ENCODE measurements around the gene SORBS1. TPM values are rescaled to one million over a fixed set of nuclear protein-coding genes. Genes with fewer than 3 reads are reported as not detected.

Gene SORBS1
- total RNA-seq, 6 experiments from 2014 or later, result 56.4 to 97.9 (median 76.5) TPM

DNA sequence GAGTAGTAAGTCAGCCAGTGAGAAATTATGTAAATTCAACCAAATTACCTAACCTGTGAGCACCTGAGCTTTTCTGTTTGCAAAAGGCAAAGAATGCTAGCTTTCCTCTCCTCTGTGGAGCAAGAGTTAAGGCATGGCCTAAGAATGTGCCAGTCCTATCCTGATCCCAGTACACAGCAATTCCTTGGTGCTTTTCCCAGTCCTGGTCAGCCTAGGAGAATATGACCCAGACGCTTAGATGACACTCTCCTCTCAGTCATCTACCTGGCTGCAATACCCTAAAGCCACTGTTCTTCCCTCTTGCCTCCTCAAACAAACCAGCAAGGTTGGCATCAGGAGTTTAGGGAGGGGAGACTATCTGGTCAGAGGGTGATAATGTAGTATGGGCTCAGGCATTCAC is 274.5 kb downstream of the SORBS1 start:
- Histone ChIP-seq H3K27ac (peak overlapping the region in 2 of 3 donors; percentile 17 to 40), H3K36me3 (no peaks in the 10 kb centered on the region), H3K4me3 (no peak overlapping the region), H3K27me3 (no peaks in the 10 kb centered on the region), H3K9me3 (no peaks in the 10 kb centered on the region), H3K4me1 (peaks cover 0 to 34% (median 13%) of the 10 kb centered on the region in 4 donors)
- intact Hi-C loops (cut with DNase I), result no loop called here
- WGBS (ENCODE audit: insufficient coverage, low coverage, low lambda C conversion rate, missing lambda C conversion rate), result 20% methylated on average over 1 of the region's 1 CpG
- TF ChIP-seq CTCF (IDR thresholded peaks at IDR 0.05) (no peak), POLR2A (IDR thresholded peaks at IDR 0.05) (no peak)
- ATAC-seq, result peak in 2 of 4 donors; percentile 5 to 7
- DNase-seq, result no peak

GRCh38 chr10:95285556-95285955 is 275.6 kb downstream of the SORBS1 start:
- DNase-seq, result no peak
- intact Hi-C loops (cut with DNase I), result no loop called here
- WGBS (ENCODE audit: insufficient coverage, low coverage, low lambda C conversion rate, missing lambda C conversion rate), result 67% methylated on average over 1 of the region's 2 CpGs
- Histone ChIP-seq H3K4me3 (no peak overlapping the region), H3K27me3 (no peaks in the 10 kb centered on the region), H3K27ac (no peak overlapping the region), H3K4me1 (peaks cover 0 to 44% (median 18%) of the 10 kb centered on the region in 4 donors), H3K9me3 (no peaks in the 10 kb centered on the region), H3K36me3 (no peaks in the 10 kb centered on the region)
- no peak for ATAC-seq
- TF ChIP-seq POLR2A (IDR thresholded peaks at IDR 0.05), result no peak
- TF ChIP-seq CTCF (IDR thresholded peaks at IDR 0.05), result no peak

DNA sequence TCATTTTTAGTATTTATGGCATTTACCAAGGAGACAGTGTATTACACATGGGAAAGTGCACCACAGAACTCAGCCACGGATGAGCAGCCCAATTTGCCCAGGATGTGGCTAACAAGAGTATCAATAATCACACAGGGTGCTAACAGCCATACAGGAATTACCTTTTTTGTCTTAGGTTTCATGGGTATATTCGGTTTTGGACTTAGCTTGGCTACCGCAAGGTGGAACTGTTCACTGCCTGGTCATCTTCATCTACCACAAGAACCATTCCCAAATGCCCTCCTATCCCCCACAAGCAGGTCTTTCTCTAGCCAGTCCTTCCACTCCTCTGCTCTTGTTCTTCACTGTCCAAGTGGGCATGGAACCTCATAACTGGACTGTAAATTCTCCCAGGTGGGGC is 276.4 kb downstream of the SORBS1 start:
- Histone ChIP-seq H3K4me3 (no peak overlapping the region), H3K36me3 (no peaks in the 10 kb centered on the region), H3K4me1 (peaks cover 0 to 49% (median 22%) of the 10 kb centered on the region in 4 donors), H3K9me3 (no peaks in the 10 kb centered on the region), H3K27me3 (no peaks in the 10 kb centered on the region), H3K27ac (no peak overlapping the region)
- no peak for DNase-seq
- ATAC-seq, result no peak
- no peak for TF ChIP-seq CTCF (IDR thresholded peaks at IDR 0.05)
- no peak for TF ChIP-seq POLR2A (IDR thresholded peaks at IDR 0.05)
- WGBS (ENCODE audit: insufficient coverage, low coverage, low lambda C conversion rate, missing lambda C conversion rate), result 86% methylated on average over 3 of the region's 3 CpGs
- intact Hi-C loops (cut with DNase I), result no loop called here

GRCh38 chr10:95282107-95282506 is 279.1 kb downstream of the SORBS1 start:
- no peaks in the 10 kb centered on the region for H3K9me3 ChIP-seq
- intact Hi-C loops (cut with DNase I), result no loop called here
- ATAC-seq, result peak in 1 of 4 donors; percentile 18
- no peaks in the 10 kb centered on the region for H3K36me3 ChIP-seq
- H3K4me3 ChIP-seq, result no peak overlapping the region
- peaks cover 0 to 50% (median 17%) of the 10 kb centered on the region in 4 donors for H3K4me1 ChIP-seq
- peak overlapping the region in 2 of 3 donors; percentile 60 to 85 for H3K27ac ChIP-seq
- WGBS (ENCODE audit: insufficient coverage, low coverage, low lambda C conversion rate, missing lambda C conversion rate), result 66% methylated on average over 3 of the region's 3 CpGs
- no peaks in the 10 kb centered on the region for H3K27me3 ChIP-seq
- DNase-seq, result no peak
- TF ChIP-seq CTCF (IDR thresholded peaks at IDR 0.05), result no peak
- no peak for TF ChIP-seq POLR2A (IDR thresholded peaks at IDR 0.05)

- ATAC-seq, result no peak
- no peaks in the 10 kb centered on the region for H3K9me3 ChIP-seq
- no peaks in the 10 kb centered on the region for H3K27me3 ChIP-seq
- no peak overlapping the region for H3K4me3 ChIP-seq
- DNase-seq, result no peak
- WGBS (ENCODE audit: insufficient coverage, low coverage, low lambda C conversion rate, missing lambda C conversion rate), result 52% methylated on average over 2 of the region's 2 CpGs
- TF ChIP-seq POLR2A (IDR thresholded peaks at IDR 0.05) (no peak), CTCF (IDR thresholded peaks at IDR 0.05) (no peak)
- H3K4me1 ChIP-seq, result peaks cover 0 to 50% (median 17%) of the 10 kb centered on the region in 4 donors
- H3K27ac ChIP-seq, result peak overlapping the region; percentile 60 to 85 (median 83)
- intact Hi-C loops (cut with DNase I), result no loop called here
- H3K36me3 ChIP-seq, result no peaks in the 10 kb centered on the region
Observed at GRCh38 chr10:95281206-95281605, 280.0 kb downstream of the SORBS1 start.
